ENCODE data around the gene POMT2. TPM values are rescaled to one million over a fixed set of nuclear protein-coding genes. Genes with fewer than 3 reads are reported as not detected.

The POMT2 gene
- total RNA-seq, 2 experiments from 2014 or later, result 7.6 to 8.2 TPM

DNA sequence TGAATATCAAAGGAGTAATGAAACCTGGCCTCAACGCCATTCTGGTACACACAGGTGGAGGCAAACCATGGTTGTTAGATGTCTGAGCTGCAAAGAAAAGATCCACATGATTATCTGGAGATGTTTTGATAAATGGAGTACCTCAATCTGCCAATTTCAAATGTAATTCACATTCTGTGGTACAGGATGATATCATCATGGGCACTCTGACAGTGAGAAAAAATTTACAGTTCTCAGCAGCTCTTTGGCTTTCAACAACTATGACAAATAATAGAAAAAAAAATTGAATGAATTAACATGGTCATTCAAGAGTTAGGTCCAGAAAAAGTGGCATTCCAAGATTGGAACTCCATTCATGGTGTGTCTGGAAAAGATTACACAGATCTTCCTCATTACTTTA is 38.9 kb upstream of the POMT2 start:
- ChIA-PET CTCF (no interaction called here), POLR2A (no interaction called here)
- TF ChIP-seq, protein P1, sequence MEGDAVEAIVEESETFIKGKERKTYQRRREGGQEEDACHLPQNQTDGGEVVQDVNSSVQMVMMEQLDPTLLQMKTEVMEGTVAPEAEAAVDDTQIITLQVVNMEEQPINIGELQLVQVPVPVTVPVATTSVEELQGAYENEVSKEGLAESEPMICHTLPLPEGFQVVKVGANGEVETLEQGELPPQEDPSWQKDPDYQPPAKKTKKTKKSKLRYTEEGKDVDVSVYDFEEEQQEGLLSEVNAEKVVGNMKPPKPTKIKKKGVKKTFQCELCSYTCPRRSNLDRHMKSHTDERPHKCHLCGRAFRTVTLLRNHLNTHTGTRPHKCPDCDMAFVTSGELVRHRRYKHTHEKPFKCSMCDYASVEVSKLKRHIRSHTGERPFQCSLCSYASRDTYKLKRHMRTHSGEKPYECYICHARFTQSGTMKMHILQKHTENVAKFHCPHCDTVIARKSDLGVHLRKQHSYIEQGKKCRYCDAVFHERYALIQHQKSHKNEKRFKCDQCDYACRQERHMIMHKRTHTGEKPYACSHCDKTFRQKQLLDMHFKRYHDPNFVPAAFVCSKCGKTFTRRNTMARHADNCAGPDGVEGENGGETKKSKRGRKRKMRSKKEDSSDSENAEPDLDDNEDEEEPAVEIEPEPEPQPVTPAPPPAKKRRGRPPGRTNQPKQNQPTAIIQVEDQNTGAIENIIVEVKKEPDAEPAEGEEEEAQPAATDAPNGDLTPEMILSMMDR (IDR thresholded peaks at IDR 0.05), result no peak
- H3K4me1 ChIP-seq (ENCODE audit: insufficient read depth, low read length), result no peaks in the 10 kb centered on the region
- Mint-ChIP-seq H3K9me3 (no peaks in the 10 kb centered on the region), H3K4me1 (ENCODE audit: low read depth) (peaks cover 9% of the 10 kb centered on the region), H3K36me3 (ENCODE audit: low read depth) (no peaks in the 10 kb centered on the region), H3K27ac (no peak overlapping the region), H3K27me3 (no peaks in the 10 kb centered on the region), H3K4me3 (no peak overlapping the region)
- H3K27ac ChIP-seq (ENCODE audit: low read depth in 1 of 2, low read length in 2 of 2), result no peak overlapping the region
- no peak overlapping the region for H3K4me3 ChIP-seq (ENCODE audit: low read length)
- no peaks in the 10 kb centered on the region for H3K36me3 ChIP-seq (ENCODE audit: insufficient read depth, low read length)
- no peak for DNase-seq
- intact Hi-C loops (cut with DNase I, micrococcal nuclease), result no loop called here
- no peaks in the 10 kb centered on the region for H3K9me3 ChIP-seq (ENCODE audit: control insufficient read depth in 1 of 2, insufficient read depth in 1 of 2, low read length in 2 of 2)
- no peak for ATAC-seq (ENCODE audit: poor library complexity)
- H3K27me3 ChIP-seq (ENCODE audit: control insufficient read depth in 1 of 2, insufficient read depth in 2 of 2, low read length in 2 of 2), result no peaks in the 10 kb centered on the region

DNA sequence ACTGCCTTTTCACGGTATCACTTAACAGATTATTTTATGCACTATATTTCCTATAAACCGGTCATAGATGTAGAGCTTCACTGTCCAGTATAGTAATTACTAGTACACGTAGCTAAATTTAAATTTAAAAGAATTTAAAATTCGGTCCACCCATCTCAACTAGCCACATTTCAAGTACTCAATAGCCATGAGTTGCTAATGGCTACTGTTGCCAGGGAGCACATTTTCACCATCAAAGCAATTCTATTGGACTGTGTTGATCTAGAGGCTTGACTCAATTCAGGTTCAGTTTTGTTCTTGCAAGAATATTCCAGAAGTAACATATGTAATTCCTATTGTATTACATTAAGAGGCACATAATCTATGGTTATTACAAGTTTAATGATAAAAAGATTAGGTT is 36.2 kb upstream of the POMT2 start:
- TF ChIP-seq, protein P1 (IDR thresholded peaks at IDR 0.05), result no peak
- H3K27ac Mint-ChIP-seq, result no peak overlapping the region
- no peaks in the 10 kb centered on the region for H3K27me3 ChIP-seq (ENCODE audit: control insufficient read depth in 1 of 2, insufficient read depth in 2 of 2, low read length in 2 of 2)
- no peak for DNase-seq
- H3K36me3 ChIP-seq (ENCODE audit: insufficient read depth, low read length), result no peaks in the 10 kb centered on the region
- H3K4me1 ChIP-seq (ENCODE audit: insufficient read depth, low read length), result no peaks in the 10 kb centered on the region
- no peak overlapping the region for H3K4me3 Mint-ChIP-seq
- H3K4me3 ChIP-seq (ENCODE audit: low read length), result no peak overlapping the region
- no peaks in the 10 kb centered on the region for H3K27me3 Mint-ChIP-seq
- no peak for ATAC-seq (ENCODE audit: poor library complexity)
- POLR2A ChIA-PET, result no interaction called here
- intact Hi-C loops (cut with DNase I, micrococcal nuclease), result no loop called here
- H3K36me3 Mint-ChIP-seq (ENCODE audit: low read depth), result no peaks in the 10 kb centered on the region
- H3K27ac ChIP-seq (ENCODE audit: low read depth in 1 of 2, low read length in 2 of 2), result no peak overlapping the region
- no peaks in the 10 kb centered on the region for H3K9me3 Mint-ChIP-seq
- peaks cover 5% of the 10 kb centered on the region for H3K4me1 Mint-ChIP-seq (ENCODE audit: low read depth)
- no peaks in the 10 kb centered on the region for H3K9me3 ChIP-seq (ENCODE audit: control insufficient read depth in 1 of 2, insufficient read depth in 1 of 2, low read length in 2 of 2)
- CTCF ChIA-PET, result no interaction called here

DNA sequence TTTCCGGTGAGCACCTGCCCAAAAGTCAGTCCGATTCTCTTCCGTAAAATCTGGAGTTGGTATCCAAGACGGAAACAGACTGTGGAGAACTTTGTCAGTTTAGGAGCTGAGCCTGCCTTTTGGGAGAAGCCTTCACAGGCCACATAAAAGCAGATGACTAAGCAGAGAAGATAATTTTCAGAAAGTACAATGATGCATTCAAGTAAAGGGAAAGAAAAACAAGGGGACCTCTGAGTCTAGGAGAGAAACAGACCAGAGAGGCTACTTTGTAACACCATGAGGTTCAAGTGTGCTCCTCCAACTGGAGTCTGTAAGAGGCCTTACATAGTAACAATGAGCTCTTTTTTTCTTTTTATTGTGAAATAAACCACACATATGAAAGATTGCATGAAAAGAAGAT is 35.1 kb upstream of the POMT2 start:
- ATAC-seq (ENCODE audit: poor library complexity) (no peak), DNase-seq (no peak)
- Mint-ChIP-seq H3K27me3 (no peaks in the 10 kb centered on the region), H3K4me1 (ENCODE audit: low read depth) (no peaks in the 10 kb centered on the region), H3K4me3 (no peak overlapping the region), H3K9me3 (no peaks in the 10 kb centered on the region), H3K27ac (no peak overlapping the region), H3K36me3 (ENCODE audit: low read depth) (peaks cover 4% of the 10 kb centered on the region)
- no peak overlapping the region for H3K27ac ChIP-seq (ENCODE audit: low read depth in 1 of 2, low read length in 2 of 2)
- H3K36me3 ChIP-seq (ENCODE audit: insufficient read depth, low read length), result peaks cover 2% of the 10 kb centered on the region
- no peaks in the 10 kb centered on the region for H3K27me3 ChIP-seq (ENCODE audit: control insufficient read depth in 1 of 2, insufficient read depth in 2 of 2, low read length in 2 of 2)
- ChIA-PET POLR2A (no interaction called here), CTCF (no interaction called here)
- intact Hi-C loops (cut with DNase I, micrococcal nuclease), result no loop called here
- H3K9me3 ChIP-seq (ENCODE audit: control insufficient read depth in 1 of 2, insufficient read depth in 1 of 2, low read length in 2 of 2), result no peaks in the 10 kb centered on the region
- TF ChIP-seq, protein P1 (IDR thresholded peaks at IDR 0.05), result no peak
- no peaks in the 10 kb centered on the region for H3K4me1 ChIP-seq (ENCODE audit: insufficient read depth, low read length)
- H3K4me3 ChIP-seq (ENCODE audit: low read length), result no peak overlapping the region

Data from CD4-positive, alpha-beta T cell (primary cell).